Measurements from ENCODE around the gene CLEC4A.
"Not testable (repeated sequence)": the region's sequence is repeated elsewhere in the genome, so short reads cannot be mapped to it uniquely, and the experiment has no call there.

The CLEC4A gene

GRCh38 chr12:8133636-8134397, 10.4 kb downstream of the CLEC4A start:
- not testable (repeated sequence) for DNase-seq (ENCODE audit: low spot score); FAIRE-seq

- DNase-seq (ENCODE audit: low spot score); FAIRE-seq: not testable (repeated sequence)
These were observed 11.0 kb downstream of the CLEC4A start for GRCh38 chr12:8134398-8134930.

- peak; percentile 72 for FAIRE-seq
- DNase-seq (ENCODE audit: low spot score) = not testable (repeated sequence)
These were observed 18.2 kb downstream of the CLEC4A start for GRCh38 chr12:8141647-8142046.

- DNase-seq (ENCODE audit: low spot score) = no peak
- FAIRE-seq = no peak
These were observed 19.8 kb downstream of the CLEC4A start for GRCh38 chr12:8143261-8143660.

GRCh38 chr12:8145754-8146441, 22.5 kb downstream of the CLEC4A start:
- DNase-seq (ENCODE audit: low spot score) = no peak
- peak; percentile 69 for FAIRE-seq

GRCh38 chr12:8146442-8146771, 23.0 kb downstream of the CLEC4A start:
- FAIRE-seq = peak; percentile 40
- DNase-seq (ENCODE audit: low spot score) = no peak

GRCh38 chr12:8154526-8154925, 31.1 kb downstream of the CLEC4A start:
- FAIRE-seq (no peak), DNase-seq (ENCODE audit: low spot score) (no peak)

GRCh38 chr12:8156416-8156815, 33.0 kb downstream of the CLEC4A start:
- FAIRE-seq (no peak), DNase-seq (ENCODE audit: low spot score) (no peak)

GRCh38 chr12:8156845-8157244, 33.4 kb downstream of the CLEC4A start, which contains the start of gene ZNF705A:
Gene ZNF705A, plus strand, starts transcription at chr12:8157015. Its CDS starts 15,611 bp downstream, at chr12:8172626.
- FAIRE-seq = no peak

GRCh38 chr12:8157484-8158198, 34.2 kb downstream of the CLEC4A start:
- FAIRE-seq (no peak), DNase-seq (ENCODE audit: low spot score) (no peak)

More at GRCh38 chr12:8156845-8157244, 33.4 kb downstream of the CLEC4A start, which contains the start of gene ZNF705A:
- DNase-seq (ENCODE audit: low spot score) = peak; percentile 38

- not testable (repeated sequence) for FAIRE-seq; DNase-seq (ENCODE audit: low spot score)
These were observed 49.5 kb downstream of the CLEC4A start for GRCh38 chr12:8172911-8173310.

- peak; percentile 73 for DNase-seq (ENCODE audit: low spot score)
- FAIRE-seq = not testable (repeated sequence)
These were observed 56.7 kb downstream of the CLEC4A start for GRCh38 chr12:8179989-8180585.

GRCh38 chr12:8181271-8181670, 57.9 kb downstream of the CLEC4A start:
- not testable (repeated sequence) for FAIRE-seq; DNase-seq (ENCODE audit: low spot score)

GRCh38 chr12:8182923-8183322, 59.5 kb downstream of the CLEC4A start:
- DNase-seq (ENCODE audit: low spot score); FAIRE-seq: not testable (repeated sequence)

- not testable (repeated sequence) for FAIRE-seq; DNase-seq (ENCODE audit: low spot score)
These were observed 59.9 kb downstream of the CLEC4A start for GRCh38 chr12:8183346-8183745.

GRCh38 chr12:8184206-8184605, 60.8 kb downstream of the CLEC4A start:
- not testable (repeated sequence) for FAIRE-seq; DNase-seq (ENCODE audit: low spot score)

- not testable (repeated sequence) for DNase-seq (ENCODE audit: low spot score); FAIRE-seq
These were observed 64.7 kb downstream of the CLEC4A start for GRCh38 chr12:8188088-8188487.

All from urothelium cell line (cell line).